Middle frontal gyrus (tissue), 1 donor: Measurements from ENCODE around the gene FBF1.

Experiments used
- DNase-seq: peaks from one replicate; pipeline ENCODE4 v3.0.0-alpha.2; 2015; ENCODE audit warnings: low spot score; ENCODE audit errors: extremely low spot score

Gene FBF1

DNA sequence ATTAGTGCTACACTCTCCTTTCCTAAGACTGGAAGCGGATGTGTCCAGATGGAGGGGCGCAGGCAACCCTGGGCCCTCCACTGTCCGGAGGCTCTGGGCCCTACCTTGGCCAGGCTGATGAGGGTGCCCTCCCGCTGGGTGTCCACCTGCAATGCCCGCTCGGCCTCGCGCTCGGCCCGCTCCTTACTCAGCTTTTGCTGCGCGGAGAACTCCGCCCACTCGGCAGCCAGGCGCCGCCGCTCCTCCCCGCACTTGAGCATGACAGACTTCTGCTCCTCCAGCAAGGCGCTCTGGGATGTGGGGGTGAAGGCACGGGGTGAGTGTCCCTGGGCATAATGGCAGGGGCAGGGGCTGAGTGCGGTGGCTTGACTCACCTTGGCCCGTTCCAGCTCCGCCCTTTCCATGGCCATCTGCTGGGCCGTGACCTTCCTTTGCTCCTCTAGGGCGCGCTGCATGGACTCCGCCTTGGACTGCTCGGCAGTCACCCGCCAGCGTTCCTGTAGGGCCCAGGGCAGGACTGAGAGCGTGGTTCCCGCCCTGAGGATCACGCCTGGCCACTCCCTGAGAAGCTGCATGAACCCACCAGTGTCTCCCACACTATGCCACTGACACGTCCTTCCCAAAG, 26.1 kb downstream of the FBF1 start:
- no peak for DNase-seq

DNA sequence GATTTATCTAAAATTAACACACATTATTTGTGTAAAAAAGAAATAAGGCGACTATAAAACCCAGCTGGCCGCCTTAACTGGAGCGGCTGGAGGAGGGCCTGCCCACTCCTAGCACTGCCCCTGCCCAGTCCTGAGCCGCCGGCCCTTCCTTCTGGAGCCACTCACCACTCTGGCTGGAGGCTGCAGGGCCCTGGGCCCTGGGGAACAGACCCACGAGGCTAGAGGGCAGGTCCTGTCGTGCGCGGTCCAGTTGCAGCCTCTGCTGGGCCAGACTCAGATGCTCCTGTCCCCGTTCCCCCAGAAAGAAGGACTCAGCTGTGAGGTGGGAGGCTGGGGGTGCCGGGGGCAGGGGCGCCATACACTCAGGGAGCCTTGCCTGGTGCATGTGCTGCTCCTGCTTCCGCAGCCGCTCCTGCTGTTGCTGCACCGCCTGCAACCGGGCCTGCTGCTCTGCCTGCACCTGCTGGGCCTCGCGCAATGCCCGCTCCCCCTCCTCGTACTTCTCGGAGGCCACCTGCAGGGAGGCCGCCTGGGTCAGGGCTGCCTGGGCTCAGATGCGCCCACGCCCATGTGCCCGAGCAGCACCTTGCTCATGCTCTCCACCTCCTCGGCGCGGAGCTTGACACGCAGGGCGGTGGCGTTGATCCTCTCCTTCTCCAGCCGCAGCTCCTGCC, 27.2 kb downstream of the FBF1 start:
- no peak for DNase-seq

DNA sequence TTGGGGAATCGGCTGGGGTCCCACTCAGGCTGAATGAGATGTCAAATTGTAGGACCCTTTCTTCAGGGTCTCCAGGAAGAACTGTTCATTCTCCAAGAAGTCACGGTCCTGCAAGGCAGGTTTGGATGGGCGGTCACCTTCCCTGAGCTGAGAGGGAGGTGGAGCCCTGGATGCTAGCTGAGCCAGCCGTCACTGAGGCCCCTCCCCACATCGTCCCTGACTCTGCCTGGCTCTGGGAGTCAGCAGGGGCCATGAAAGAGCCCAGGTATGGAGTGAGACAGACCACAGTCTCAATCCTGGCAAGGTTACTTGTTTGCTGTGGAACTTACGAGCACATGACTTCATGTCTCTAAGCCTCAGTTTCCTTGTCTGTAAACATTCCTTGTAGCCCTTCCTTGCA, 30.1 kb downstream of the FBF1 start:
- DNase-seq, result no peak

DNA sequence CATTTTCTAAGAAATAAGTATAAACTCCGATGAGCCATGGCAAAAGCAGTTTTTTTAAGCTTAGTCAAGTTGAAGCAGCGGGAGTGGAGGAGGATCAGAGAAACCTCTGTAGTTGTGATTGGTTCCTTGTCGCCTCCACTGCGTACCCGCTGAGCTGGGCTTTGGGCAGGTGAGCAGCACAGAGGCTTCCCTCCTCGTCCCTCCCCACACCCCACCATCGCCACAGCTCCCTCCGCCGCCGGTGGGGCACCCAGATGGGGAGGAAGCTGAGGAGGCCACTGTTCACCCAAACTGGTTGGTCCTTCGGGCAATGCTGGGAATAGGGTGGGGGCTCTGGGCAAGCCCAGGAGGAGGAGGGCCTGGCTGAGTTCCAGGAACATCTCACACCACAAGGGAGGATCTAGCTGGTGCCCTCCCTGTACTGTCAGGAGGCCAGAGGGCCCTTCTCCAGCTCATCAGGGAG, 31.0 kb downstream of the FBF1 start:
- DNase-seq, result no peak

DNA sequence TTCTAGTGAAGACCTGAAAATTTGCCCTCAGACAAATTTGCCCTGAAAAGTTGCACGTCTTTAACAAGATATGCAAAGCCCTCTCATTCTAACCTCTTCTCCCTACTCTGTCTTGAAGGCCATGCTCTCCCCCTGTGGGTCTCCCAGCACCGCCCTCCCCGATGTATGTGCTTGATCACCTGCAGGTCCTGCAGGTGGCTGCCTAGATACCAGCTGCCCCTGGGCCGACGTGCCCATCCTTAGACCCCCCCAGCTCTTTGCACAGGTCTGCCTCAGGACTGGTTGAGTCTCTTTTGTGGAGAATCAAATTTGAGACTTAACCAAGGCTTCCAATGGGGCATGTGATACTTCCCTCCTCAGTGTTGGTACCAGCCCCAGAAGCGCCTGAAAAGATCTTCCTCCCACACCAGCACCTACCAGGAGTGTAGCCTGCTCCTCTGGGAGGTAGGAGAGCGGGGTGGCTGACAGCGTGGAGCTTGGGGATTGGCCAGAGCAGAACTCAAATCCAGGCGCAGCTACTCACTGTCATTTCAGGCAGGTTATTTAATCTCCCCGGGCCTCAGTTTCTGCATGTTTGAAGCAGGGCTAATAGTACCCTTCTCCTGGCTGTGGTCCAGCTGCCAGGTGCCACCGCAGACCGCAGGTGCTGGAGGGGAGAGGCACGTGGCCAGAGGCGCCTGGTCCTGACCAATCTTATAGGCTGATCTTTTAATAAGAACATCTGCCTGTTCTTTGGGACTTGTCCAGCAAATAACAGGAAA, 31.6 kb downstream of the FBF1 start:
- no peak for DNase-seq

DNA sequence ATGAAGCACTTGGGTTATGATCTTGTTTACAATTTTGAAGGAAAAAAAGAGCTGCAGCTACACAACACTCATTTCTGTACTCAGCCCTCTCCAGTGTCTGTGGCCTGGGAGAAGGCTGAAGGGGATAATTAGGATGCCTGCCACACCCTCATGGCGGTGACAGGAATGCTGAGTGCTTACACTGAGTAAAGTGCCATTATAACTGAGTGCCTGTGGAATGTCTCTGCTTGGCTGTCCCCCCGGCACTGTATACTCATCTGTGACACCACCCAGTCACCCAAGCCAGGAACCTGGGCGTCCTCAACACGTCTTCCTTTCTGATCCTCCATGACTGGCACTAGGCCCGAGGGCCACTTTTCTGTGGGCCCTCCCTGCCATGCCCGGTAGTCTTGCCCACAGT, 32.6 kb downstream of the FBF1 start:
- DNase-seq, result no peak

DNA sequence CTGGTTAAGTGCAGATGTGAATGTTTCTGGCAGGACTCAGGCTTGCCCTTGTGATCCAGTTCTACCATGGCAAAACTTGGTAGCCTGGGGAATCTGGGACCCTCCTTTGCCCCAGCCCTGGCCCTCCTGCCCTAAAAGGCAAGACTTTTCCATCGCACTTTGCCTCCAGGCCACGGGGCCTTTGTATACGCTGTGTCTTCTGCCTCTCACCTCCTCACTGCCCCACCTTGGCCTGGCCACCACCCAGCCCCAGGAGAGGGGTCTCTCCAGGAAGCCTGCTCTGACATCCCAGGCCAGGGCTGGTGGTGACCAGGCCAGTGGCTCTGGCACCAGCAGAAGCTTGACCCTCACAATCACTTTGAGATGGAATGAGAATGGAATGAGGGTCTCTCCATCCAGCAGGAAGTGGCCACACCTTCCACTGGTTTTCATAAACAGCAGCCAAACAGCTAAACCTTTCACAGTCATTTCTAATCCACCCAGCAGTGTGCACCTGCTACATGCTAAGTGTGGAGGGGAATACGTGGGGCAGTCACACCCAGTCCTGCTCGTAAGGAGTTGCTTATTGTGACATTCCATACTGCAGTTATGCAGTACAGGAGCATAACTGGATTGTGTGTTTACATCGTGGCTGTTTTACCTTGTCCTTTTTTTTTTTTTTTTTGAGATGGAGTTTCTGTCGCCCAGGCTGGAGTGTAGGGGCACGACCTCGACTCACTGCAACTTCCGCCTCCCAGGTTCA, 34.5 kb downstream of the FBF1 start:
- DNase-seq, result no peak

DNA sequence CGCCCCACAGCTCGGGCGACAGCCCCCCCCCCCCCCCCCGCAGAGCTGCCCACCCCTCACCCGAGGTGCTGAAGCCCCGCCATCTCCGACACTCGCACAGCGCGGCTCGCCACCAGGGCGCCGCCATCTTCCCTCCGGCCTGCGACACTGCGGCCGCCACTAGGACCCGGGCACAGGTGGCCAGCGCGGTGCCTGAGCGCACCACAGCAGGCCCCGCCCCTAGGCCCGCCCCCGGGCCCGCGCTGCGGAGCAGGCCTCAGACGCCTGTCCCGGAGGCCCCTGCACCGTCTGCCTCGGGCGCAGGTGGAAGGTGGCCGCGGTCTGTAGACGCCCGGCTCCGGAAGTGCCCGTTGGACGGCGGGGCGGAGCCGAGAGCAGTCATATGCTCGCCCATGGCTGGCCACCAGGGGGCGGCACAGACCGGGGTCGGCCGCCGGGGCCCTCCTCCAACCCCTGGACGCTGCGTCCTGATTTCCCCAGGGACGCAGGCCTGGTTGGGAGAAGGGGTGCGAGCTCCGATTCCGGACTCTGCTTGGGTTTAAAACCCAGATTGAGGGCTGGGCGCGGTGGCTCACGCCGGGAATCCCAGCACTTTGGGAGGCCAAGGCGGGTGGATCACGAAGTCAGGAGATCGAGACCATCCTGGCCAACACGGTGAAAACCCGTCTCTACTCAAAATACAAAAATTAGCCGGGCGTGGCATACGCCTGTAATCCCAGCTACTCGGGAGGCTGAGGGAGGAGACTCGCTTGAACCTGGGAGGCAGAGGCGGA, 35.9 kb downstream of the FBF1 start, which contains the start of gene MRPL38:
TSS of gene MRPL38 (minus strand) at position 136 of the 773 bp plus-strand sequence. CDS start at position 127, 9 bp downstream.
- DNase-seq, result peak; percentile 75

DNA sequence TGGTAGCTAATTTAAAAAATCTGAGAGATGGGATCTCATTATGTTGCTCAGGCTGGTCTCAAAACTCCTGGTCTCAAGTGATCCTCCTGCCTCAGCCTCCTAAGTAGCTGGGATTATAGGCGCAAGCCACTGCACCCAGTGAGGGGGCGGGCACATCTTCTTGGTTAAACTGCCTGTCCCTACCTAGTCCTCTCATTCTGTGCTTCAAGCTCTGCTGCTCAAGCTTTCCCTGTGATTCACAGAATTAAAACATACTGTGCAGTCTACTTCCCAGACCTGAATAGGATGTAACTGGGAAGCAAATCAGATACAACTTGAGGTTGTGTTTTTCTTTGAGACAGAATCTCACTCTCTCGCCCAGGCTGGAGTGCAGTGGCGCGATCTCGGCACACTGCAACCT, 38.4 kb downstream of the FBF1 start:
- DNase-seq, result no peak

DNA sequence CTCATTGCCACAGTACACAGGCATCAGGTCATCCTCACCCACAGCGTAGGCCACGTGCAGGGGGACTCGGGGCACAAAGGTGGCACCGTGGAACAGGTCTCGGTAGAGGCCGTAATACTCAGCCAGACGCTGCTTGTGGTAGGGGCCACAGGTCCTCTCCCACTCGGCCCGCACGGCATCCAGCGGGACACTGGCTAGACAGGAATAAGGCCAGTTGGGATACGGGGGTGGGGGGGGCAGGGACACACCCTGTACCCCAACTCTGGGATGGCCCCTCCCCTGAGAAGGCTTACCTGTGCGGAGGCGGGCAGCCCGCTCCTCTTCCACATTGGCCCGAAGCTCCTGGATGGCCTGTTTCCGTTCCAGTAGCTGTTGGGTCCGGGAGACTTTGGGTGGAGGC, 39.1 kb downstream of the FBF1 start:
- no peak for DNase-seq

DNA sequence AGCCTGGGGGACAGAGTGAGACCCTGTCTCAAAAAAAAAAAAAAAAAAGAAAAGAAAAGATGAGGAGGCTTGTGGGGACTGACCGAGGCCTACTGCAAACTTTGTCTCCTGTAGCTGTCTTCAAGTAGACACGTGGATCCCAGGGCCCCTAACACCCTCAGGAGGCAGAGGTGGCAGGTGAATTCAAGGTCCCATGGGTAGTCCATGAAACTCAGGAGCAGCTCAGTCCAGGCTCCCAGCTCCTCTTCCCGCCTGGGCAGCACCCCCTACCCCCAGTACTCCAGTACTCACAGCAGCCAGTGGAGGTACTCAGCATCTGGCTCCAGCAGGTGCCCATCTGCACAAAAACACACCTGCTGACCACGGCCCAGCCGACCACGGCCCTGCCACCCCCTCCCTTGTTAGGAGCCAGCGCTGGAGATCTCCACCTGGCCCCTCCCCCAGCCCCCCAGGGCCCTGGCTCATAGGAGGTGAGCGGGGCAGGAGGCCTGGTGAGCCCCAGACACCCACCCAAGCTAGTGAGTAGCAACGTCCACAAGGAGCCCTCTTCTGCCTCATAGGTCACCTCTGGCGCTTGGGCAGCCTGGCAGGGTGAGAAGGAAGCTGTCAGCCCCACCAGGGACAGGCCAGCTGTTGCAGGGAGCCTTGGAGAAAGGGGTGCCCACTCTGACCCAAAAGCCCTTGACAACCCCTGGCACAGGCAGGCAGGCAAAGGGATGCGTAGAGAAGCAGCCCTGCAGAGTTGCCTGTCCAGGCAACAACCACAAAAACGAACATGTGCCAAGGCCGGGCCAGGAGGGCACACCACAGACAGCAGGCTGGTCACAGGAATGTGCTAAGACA, 39.9 kb downstream of the FBF1 start:
- DNase-seq, result no peak

DNA sequence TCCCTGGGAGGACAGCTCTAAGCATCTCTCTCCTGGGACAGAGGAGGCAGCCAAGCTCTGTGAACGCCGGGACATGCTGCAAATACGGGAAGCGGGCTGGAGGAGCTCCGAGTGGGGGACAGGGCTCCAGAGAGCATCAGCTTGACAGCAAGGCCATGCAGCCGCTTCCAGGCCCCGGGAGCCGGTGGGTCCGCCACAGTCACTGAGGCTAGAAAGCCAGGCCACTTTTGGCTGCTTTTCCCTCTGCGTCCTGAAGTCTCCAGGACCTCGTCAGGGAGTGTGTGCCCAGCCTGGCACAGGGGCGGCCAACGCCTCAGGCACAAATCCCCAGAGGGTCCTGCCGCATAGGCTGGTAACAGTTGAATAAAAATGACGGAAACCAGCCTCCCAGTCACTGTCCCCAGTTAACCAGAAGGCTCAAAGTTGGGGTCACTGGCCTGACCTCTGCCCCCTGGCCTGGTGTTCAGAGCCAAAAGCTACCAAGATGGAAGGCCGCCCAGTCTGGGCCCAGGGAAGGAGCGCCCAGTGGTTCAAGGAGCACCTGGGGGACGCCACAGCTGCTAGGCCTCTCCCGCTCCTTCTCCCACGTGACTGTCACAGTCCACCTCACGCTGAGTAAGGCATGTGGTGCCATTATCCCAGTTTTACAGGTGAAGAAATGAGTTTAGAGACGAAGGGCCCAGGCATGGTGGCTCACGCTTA, 40.9 kb downstream of the FBF1 start:
- no peak for DNase-seq

DNA sequence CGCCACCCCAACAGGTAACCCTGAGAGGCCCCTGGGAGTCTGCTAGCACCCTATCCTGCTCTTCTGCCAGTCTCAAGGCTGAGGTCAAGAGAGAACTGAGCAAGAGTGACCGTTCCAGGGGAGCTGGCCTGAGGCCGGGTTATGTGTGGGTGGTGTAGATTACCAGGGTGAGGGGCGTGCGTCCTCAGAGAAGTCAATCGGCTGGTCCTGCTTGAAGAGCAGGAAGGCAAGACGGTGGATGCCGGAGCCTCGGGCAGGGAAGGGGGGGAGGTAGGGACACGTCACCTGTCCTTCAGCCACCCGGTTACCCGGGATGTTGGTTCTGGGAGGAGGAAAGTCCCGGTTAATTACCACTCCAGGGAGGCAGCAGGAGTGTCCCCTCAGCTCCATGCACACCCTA, 41.5 kb downstream of the FBF1 start:
- DNase-seq, result no peak

DNA sequence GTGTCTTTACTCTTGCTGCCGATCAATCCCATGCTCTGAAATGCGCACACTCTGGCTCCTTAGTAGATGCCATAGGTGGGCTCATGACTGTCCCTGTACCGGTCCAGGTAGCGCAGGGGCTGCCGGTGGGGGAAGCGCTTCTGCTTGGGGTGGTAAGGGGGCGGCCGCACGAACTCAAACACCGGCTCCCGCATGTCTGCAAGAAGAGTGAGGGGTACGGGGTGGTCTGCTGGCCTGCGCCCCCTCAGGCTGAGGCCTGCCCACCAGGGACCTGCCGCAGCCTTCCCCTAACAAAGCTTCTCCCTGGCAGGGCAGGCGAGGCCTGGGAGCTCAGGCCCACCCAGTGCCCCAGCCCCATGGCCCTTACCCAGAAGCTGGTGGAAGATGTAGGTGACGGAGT, 42.1 kb downstream of the FBF1 start:
- DNase-seq, result no peak

DNA sequence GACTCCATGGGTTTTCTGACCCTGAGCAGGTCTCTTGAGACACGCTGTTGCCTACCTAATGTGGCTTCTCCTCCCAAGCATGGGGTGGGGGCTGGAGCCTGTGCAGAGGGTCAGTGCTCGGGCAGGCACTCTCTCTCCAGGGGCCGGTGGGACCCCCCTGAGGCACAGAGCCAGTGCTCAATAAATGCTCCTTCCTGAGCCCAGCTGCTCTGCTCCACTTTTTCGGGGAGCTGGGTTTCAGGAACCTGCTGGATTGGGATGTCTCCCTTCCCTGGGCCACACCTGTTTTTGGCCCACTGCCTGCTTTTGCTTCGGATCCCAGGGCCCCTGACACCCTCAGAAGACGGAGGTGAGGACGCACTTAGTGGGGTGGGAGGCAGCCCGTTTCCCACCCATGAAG, 42.8 kb downstream of the FBF1 start:
- DNase-seq, result no peak

DNA sequence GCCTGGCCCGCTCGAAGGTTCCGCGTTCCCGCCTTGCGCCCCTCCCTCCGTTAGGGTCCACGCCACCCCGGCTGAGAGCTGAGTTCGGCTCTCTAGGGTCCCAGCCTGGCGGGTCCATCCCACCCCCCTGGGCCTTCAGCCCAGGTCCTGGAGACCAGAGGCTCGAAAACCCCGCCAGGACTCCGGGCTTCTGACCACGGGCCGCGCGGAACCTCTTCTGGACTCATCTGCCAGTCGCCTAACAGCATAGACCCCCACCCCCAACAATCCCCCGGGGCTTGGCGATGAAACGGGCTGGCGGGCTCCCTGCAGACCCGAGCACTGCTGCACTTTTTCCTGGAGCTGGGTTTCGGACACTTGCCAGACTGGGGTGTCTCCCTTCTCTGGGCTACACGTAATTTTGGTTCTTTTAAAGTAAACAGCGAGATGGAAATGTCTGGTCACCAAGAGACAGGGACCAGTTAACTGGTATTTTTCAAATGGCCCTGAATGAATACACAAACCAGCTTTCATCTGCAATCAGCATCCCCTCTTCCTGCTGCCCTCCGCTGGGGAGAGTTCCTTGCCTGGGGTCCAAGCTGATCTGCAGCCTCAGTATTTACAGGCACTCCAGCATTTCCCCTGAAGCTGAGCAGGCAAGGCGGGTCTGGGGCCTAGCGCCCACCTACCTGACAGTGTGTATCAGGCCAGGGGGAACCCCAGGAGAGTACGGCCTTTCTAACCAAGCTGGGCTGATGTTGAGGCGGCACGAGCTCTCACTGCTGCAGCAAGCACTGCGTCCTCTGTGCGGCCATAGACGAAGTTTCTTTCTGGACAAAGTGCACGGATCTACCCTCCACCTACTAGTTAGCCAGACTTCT, 43.5 kb downstream of the FBF1 start:
- DNase-seq, result no peak

DNA sequence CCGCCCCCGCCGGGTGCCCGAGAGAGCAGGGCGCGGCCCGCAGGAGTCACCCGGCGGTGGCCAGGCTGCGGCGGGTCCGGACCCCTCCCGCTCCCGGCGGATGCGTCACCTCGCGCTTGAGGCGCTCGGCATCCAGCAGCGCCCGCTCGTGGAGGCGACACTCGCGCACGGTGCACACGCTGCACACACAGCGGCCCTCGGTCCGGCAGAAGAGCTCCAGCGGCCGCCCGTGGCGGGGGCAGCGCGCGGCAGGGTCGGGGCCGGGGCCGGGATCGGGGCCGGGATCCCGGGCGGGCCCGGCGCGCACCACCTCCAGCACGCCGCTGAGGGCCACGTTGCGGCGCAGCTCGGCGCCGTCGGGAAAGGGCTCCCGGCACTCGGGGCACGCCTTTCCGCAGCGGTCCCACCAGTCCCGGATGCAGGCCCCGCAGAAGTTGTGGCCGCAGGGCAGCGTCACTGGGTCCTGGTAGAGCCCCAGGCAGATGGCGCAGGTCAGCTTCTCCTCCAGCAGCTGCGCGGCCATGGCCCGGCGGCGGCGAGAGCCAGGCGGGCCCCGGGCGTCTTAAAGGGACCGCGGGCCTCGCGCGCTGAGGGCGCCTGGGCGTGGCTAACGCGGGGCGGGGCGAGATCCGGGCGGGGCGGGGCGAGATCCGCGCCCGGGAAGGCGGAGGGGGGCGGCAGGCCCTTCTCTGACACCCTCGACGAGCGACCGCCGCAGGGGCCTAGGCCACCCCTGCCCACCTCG, 44.3 kb downstream of the FBF1 start, which contains the start of gene TRIM65:
TSS of gene TRIM65 (minus strand) at position 537 of the 745 bp plus-strand sequence. CDS start at position 523, 14 bp downstream.
- DNase-seq, result peak; percentile 71
